Erythroblast (primary cell): ENCODE measurements around the gene THRA.
A peak's percentile ranks its signal among the peaks of the same experiment; 100 is the strongest.

ENCODE experiments used
- DNase-seq, 2 experiments: peaks; one replicate each; lab custom pipeline; 2025; lab: John Stamatoyannopoulos, UW
- GATA1 ChIP-seq: IDR thresholded peaks from 2 replicates; pipeline ENCODE4 v1.6.1; 2011; ENCODE audit warnings: low read depth, mild to moderate bottlenecking, control low read depth, low read length, moderate library complexity
- POLR2A ChIP-seq: IDR thresholded peaks from 2 replicates; pipeline ENCODE4 v1.6.1; 2011; ENCODE audit warnings: mild to moderate bottlenecking, low read length

Gene THRA

DNA sequence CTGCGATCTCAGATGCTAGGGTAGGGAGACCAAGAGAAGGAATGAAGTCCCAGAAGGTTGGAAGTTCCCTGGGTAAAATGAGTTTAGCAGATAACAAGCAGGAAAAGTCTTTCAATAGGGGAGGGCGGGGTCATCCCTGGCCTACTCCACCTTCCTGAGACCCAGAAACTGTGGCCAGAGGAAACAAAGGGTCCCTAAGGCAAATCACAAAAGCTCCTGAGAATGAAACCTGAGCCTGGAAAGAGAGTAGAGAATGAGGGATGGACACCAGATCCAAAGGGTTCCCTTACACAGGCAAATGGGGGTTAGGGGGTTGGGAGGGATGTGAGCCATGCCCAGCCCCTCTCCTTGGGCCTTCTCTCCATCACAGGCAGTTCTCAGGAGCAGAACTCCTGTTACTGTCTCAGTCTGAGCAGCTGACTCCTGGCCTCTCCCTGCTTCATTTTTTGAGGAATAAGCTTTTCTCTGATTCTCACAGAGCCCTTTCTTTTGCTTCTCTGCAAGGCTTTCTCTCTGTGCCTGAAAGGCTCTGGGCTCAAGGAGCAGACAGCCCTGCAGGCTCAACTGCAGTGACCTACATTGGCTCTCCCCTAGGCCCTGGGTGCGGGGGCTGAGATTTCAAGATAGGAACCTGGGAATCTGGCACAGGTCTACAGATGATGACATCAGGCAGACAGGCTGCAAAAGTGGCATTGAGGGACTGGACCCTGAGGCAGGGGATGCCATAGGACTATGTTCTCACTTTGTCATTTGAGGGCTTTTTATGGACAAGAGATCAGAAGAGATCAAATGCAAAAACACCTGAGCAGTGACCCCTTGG is 47.5 kb downstream of the THRA start:
- no peak for DNase-seq
- TF ChIP-seq POLR2A (no peak), GATA1 (no peak)

DNA sequence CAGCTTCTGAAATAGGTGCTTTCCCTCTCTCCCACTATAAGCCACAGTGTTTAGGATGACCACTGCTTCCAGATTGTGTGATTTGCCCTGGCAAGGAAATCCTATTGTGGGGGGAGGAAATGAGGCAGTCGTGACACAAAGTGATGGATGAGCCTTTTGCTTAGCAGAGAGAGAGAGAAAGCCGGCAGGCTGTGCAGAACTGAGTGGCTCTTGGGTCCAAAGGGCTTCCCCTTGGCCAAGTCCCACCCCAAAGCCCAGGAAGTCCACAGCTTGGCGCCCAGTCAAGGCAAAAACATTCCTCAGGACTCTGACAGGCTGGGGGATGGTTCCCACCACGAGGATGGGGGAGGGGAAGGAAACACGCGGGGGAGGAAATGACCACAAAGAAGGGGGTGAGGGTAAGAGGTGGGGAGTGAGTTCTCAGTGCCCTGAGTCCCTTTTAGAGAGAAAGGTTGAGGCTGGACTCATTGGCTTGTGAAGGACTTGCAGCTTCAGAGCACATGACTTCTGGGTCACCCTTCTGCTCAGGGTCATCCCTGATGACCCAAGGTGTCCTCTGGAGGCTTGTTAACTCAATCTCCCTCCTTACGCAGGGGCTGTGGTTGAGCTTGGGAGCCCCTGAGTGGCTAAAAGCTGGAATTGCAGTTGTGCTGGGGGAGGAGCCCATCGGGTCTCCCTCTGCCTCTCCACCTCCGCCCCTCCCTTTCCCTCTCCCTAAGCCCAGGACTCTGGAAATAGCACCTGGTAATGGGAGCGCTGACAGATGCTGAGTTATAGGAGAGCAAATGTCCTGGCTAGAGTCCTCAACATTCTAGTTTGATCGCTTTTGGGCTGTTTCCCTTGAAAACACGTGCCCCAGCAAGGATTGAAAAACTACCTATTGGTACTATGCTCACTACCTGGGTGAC is 48.7 kb downstream of the THRA start:
- peak; percentile 82 to 86 for DNase-seq
- no peak for TF ChIP-seq POLR2A
- TF ChIP-seq GATA1 = no peak

DNA sequence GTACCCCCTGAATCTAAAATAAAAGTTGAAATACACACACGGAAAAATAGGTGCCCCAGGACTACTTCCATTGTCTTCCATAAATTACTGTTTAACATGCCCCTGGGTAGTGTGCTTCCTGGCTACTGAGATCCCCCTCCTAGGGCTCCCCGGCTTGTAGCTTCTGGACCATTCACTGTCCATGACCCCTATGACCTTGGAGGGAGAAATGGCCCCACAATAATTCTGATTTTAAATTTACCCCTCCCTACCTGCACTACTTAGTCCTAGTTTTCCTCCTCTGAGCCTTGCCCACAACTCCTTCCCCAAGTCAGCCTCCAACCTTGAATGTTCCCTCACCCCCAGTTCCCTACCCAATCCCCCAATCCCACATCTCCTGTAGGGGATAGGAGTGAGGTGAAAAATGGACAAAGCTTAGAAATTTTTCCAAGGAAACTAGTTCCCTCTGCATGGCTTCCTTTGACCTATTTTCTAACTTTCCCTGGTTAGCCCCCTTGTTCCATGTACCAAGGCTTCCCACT is 49.5 kb downstream of the THRA start:
- no peak for DNase-seq
- TF ChIP-seq GATA1 (no peak), POLR2A (no peak)

DNA sequence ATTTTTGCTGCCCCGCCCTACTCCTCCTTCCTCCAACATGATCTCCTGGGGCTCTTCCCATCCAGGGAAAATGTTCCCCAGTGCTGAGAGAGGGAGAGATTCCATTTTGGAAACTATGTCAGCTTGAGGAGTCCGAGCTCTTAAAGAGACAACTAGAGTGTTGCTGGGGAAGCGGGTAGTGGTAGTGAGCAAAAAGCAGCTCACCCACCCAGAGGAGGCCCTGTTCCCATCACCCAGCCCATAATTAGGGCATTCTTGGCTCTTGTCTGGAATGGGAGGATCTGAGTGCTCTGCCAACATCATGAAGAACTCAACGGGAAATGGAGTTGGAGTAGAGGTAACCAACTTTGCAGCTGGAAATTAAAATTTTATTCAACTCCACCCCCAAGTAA is 49.9 kb downstream of the THRA start:
- DNase-seq = no peak
- no peak for TF ChIP-seq GATA1
- TF ChIP-seq POLR2A = no peak

DNA sequence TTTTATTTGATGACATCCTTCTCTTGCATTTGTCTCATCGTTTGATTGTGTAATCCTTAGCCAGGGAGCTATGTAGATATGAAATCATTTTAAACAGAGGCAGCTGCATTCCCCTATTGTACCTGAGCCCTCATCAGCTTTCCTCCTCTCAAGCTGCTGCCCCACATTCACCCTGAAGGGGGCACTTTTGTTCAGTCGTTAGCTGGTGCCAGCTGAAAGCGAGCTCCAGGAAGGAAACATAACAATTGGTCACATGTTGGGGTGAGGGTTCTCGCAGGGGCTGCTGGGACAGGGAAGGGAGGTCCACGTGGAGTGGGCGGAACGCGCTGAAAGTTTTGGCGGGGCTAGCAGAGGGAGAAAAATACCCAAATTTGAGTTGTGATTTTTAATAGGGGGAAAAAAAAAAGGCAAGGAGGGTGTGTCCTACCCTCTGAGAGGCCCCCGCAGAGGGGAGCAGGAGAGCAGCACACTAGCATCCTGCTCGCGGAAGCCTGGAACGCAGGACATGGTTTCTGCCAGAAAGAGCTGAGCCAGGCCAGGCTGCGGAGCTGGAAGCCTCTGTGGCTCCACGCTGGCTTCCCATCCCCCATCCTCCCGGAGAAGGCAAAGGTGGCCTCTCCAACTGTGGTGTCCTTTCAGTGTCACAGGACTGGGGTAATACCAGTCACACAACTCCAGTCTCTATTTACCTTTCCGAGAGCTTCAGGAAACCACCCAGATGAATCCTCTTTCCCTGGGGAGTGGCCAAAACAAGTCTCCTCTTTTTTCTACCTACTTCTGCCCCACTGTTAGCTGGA is 50.5 kb downstream of the THRA start:
- TF ChIP-seq POLR2A (peak; percentile 62), GATA1 (no peak)
- peak; percentile 92 to 93 for DNase-seq

DNA sequence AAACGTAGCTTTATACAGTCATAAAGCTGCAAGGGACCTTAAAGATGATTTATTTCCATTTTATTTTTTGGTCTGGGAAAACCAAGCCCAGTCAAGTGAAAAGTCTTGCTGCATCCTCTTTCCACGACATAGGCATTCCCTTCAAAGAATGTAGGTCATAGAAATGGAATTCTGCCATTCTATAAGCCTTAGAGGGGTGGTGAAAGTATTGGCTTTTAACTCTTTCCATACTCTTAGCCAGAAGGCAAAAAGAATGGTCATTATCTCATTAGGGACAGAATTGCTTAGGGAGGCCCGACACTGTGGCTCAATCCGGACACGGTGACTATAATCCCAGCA is 51.1 kb downstream of the THRA start:
- DNase-seq = no peak
- TF ChIP-seq POLR2A (no peak), GATA1 (no peak)

DNA sequence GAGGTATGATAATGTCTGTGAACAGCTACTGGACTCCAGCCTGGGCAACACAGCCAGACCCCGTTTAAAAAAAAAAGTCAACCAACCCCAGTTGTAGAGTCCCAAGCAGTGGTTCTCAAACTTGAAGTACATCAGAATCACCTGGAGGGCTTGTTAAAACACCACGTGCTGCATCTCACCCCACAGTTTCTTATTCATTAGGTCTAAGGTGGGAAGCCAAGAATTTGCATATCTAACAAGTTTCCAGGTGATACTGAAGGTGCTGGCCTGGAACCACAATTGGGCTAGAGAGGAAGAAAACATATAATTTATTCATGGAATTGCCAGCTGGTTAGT is 52.3 kb downstream of the THRA start:
- no peak for TF ChIP-seq GATA1
- TF ChIP-seq POLR2A = no peak

DNA sequence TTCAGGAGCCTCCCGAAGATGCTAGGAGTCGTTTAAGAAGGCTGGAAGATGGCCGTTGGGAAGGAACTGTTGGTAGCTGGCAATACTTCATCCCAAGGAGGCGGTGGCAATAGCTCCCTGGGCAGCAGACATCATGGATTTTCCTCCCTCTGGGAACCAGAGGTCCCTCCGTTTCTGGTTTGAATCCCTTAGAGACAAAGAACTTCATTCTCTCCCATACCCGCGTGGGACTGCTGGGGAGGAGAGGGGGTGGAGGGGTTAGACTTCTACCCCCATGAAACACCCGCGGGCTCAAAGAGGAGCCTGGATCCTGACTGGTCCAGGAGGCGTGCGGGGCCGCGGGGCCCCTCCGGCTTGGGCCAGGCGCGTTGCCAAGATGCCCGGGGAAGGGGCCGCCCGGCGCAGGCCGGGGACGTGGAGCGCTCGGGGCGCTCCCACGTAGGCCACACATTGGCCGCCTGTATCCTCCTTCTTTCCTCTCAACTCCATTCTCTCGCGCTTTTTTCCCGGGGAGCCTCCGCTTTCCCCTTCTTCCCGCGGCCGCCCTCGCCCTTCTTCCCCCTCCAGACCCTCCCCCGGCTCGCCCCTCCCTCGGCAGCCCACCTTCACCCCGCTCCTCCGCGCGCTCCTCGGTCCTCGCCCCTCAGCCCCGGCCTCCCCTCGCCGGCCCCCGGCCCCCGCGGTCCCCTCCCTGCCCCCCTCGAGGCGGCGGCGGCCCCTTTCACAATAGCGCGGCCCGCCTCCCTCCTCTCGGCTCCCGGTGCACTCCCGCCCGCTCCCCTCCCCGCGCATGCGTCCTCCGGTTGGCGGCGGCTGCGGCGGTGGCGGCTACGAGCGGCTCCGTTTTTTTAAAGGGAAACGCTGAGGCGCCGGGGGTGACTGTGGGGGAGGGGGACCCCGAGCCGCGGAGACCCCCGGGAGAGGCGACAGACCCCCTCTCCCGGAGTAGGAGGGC is 58.7 kb downstream of the THRA start, which contains the start of gene MSL1:
Gene MSL1, plus strand, starts transcription at position 791 of the 955 bp plus-strand sequence. CDS start 642 bp downstream, outside the sequence.
- no peak for TF ChIP-seq GATA1
- no peak for TF ChIP-seq POLR2A
- peak; percentile 85 to 93 for DNase-seq

More for the DNA sequence above, 52.3 kb downstream of the THRA start:
- no peak for DNase-seq

DNA sequence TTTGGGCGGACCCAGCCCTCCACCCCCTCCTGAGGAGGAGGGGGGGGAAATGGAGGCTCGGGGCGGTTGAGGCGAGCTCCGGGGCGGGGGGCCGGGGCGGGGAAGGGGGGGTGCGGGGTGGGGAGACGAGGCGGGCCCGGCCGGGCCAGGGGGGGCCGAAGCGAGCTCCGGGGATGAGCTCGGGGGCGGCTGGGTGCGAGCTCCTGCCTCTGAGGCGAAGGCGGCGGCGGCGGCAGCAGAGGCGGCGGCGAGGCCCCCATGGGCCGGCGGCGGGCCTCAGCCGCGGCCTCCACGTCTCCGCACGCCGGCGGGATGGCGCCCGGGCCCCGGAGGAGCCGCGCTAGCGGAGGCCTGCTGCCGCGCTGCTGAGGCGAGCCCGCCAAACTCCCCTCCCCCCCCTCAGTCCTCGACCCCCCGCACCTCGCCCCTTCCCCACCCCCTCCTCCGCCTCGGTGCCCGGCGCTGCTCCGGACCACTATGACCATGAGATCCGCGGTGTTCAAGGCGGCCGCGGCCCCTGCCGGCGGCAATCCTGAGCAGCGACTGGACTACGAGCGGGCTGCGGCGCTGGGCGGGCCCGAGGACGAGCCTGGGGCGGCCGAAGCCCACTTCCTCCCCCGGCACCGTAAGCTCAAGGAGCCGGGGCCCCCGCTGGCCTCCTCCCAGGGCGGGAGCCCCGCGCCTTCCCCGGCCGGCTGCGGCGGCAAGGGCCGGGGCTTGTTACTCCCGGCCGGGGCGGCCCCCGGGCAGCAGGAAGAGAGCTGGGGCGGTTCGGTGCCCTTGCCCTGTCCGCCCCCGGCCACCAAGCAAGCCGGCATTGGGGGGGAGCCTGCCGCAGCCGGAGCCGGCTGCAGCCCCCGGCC is 59.6 kb downstream of the THRA start:
- peak; percentile 70 to 78 for DNase-seq

DNA sequence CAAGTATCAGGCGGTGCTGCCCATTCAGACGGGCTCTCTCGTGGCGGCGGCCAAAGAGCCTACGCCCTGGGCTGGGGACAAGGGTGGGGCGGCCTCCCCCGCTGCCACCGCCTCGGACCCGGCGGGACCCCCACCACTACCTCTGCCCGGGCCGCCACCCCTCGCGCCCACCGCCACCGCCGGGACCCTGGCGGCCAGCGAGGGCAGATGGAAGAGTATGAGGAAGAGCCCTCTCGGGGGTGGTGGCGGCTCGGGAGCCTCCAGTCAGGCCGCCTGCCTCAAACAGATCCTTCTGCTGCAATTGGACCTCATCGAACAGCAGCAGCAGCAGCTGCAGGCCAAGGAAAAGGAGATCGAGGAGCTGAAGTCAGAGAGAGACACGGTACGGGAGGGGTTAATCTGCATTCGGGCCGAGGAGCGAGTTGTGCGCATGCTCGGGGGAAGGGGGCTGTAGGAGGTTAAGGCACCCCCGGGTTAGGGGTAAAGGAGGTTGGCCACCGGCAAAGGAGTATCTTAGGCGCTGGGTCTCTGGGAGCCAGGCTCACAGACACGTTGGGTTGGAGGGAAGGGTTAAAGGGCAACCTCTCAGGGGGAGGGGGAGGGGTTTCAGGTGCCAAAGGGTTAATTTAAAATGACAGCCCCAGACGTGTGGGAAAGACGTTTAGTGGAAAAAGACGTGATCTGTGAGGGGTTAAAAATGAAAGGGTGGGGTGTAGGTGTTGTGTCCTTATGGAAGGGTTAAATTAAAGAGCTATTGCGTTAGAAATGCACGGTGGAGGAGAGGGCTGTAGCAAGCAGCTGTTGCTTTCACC is 60.4 kb downstream of the THRA start:
- peak; percentile 63 to 69 for DNase-seq
- TF ChIP-seq GATA1 = no peak
- TF ChIP-seq POLR2A = no peak

More for the DNA sequence above, 59.6 kb downstream of the THRA start:
- TF ChIP-seq POLR2A (no peak), GATA1 (no peak)

DNA sequence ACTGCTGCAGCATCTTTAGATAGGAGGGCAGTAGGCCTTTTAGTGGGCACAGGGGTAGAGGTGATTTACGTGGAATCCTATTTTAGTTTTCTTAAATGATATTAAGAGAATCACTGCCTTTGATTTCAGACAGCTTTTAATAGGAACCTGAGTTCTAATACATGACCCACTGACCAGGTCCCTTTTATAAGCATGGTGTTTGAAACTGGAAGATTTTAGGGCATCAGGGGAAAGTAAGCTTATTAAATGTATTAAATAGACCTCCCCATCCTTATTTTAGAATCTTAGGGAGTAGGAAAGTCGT is 61.0 kb downstream of the THRA start:
- no peak for DNase-seq
- peak; percentile 17 for TF ChIP-seq POLR2A
- no peak for TF ChIP-seq GATA1
